ENCODE data around the gene MPZL1.

GRCh38 chr1:167695756-167696561 is 25.8 kb upstream of the MPZL1 start:
- TF ChIP-seq CTCF (conservative IDR thresholded peaks at IDR 0.05; ENCODE audit: low read length) (no peak), EZH2phosphoT487 (IDR thresholded peaks at IDR 0.05; ENCODE audit: borderline replicate concordance, low read depth, low read length) (no peak)
